ENCODE measurements around the gene OR52E4.

DNA sequence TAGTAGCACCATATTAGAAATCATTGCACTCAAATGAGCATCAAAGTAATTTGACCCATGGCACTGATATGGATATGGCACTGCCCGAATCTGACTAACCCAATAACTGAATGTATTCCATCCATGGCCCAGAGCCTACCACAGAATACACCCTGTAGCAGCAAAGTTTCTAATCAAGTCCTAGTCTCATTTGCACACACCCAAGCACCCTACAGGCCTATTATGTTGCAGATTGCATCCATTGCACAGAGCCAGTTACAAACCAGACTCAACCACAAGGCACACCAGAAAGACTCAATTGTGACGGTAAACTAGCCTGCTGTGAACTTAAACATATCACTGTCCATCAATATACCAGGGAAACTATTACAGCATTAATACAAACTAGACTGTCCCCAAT lies 19.1 kb downstream of the OR52E4 start:
- no peak for TF ChIP-seq EP300 (IDR thresholded peaks at IDR 0.05)
- TF ChIP-seq, protein P1, sequence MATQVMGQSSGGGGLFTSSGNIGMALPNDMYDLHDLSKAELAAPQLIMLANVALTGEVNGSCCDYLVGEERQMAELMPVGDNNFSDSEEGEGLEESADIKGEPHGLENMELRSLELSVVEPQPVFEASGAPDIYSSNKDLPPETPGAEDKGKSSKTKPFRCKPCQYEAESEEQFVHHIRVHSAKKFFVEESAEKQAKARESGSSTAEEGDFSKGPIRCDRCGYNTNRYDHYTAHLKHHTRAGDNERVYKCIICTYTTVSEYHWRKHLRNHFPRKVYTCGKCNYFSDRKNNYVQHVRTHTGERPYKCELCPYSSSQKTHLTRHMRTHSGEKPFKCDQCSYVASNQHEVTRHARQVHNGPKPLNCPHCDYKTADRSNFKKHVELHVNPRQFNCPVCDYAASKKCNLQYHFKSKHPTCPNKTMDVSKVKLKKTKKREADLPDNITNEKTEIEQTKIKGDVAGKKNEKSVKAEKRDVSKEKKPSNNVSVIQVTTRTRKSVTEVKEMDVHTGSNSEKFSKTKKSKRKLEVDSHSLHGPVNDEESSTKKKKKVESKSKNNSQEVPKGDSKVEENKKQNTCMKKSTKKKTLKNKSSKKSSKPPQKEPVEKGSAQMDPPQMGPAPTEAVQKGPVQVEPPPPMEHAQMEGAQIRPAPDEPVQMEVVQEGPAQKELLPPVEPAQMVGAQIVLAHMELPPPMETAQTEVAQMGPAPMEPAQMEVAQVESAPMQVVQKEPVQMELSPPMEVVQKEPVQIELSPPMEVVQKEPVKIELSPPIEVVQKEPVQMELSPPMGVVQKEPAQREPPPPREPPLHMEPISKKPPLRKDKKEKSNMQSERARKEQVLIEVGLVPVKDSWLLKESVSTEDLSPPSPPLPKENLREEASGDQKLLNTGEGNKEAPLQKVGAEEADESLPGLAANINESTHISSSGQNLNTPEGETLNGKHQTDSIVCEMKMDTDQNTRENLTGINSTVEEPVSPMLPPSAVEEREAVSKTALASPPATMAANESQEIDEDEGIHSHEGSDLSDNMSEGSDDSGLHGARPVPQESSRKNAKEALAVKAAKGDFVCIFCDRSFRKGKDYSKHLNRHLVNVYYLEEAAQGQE (IDR thresholded peaks at IDR 0.05) = no peak
- TF ChIP-seq, protein P2, sequence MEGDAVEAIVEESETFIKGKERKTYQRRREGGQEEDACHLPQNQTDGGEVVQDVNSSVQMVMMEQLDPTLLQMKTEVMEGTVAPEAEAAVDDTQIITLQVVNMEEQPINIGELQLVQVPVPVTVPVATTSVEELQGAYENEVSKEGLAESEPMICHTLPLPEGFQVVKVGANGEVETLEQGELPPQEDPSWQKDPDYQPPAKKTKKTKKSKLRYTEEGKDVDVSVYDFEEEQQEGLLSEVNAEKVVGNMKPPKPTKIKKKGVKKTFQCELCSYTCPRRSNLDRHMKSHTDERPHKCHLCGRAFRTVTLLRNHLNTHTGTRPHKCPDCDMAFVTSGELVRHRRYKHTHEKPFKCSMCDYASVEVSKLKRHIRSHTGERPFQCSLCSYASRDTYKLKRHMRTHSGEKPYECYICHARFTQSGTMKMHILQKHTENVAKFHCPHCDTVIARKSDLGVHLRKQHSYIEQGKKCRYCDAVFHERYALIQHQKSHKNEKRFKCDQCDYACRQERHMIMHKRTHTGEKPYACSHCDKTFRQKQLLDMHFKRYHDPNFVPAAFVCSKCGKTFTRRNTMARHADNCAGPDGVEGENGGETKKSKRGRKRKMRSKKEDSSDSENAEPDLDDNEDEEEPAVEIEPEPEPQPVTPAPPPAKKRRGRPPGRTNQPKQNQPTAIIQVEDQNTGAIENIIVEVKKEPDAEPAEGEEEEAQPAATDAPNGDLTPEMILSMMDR (IDR thresholded peaks at IDR 0.05) = no peak
- TF ChIP-seq POLR2AphosphoS2 (conservative IDR thresholded peaks at IDR 0.05; ENCODE audit: low read length) = no peak
- no peak for TF ChIP-seq POLR2A (IDR thresholded peaks at IDR 0.05; ENCODE audit: low read length)
- no peak for TF ChIP-seq MAFK (IDR thresholded peaks at IDR 0.05; ENCODE audit: partially characterized antibody)
- no peak for TF ChIP-seq JUNB (IDR thresholded peaks at IDR 0.05)
- TF ChIP-seq HDAC2 (IDR thresholded peaks at IDR 0.05) = no peak
- TF ChIP-seq ZFP36 (IDR thresholded peaks at IDR 0.05; ENCODE audit: borderline replicate concordance, partially characterized antibody) = no peak

All from A549 (cell line).